Activated gamma-delta T cell (primary cell): ENCODE data around the gene PTGDS.
A peak's percentile ranks its signal among the peaks of the same experiment; 100 is the strongest.

ENCODE experiments used
- DNase-seq: peaks from one replicate; lab custom pipeline; 2025; lab: John Stamatoyannopoulos, UW

PTGDS gene

GRCh38 chr9:136973618-136974617 is 3.4 kb upstream of the PTGDS start:
- no peak for DNase-seq

- DNase-seq, result no peak
Measured at GRCh38 chr9:136974817-136975535, 2.3 kb upstream of the PTGDS start.

- DNase-seq, result no peak
Measured at GRCh38 chr9:136975644-136976043, 1.7 kb upstream of the PTGDS start.

GRCh38 chr9:136977649-136978072 is 357 bp downstream of the PTGDS start:
- DNase-seq, result no peak

GRCh38 chr9:136978073-136978864 is 965 bp downstream of the PTGDS start:
- peak; percentile 75 for DNase-seq

- DNase-seq, result no peak
Measured at GRCh38 chr9:136978865-136979544, 1.7 kb downstream of the PTGDS start.

GRCh38 chr9:136979769-136980587 is 2.7 kb downstream of the PTGDS start:
- DNase-seq, result no peak

GRCh38 chr9:136980669-136981478 is 3.6 kb downstream of the PTGDS start:
- no peak for DNase-seq

- DNase-seq, result no peak
Measured at GRCh38 chr9:136981588-136982231, 4.4 kb downstream of the PTGDS start.

- DNase-seq, result no peak
Measured at GRCh38 chr9:136982232-136983051, 5.1 kb downstream of the PTGDS start, which contains the start of gene LCNL1. Gene LCNL1 (plus strand): TSS chr9:136982993. CDS start chr9:136983587, 594 bp downstream.

- no peak for DNase-seq
Measured at GRCh38 chr9:136983167-136983566, 5.9 kb downstream of the PTGDS start.

GRCh38 chr9:136983656-136984314 is 6.5 kb downstream of the PTGDS start:
- DNase-seq, result no peak

- DNase-seq, result no peak
Measured at GRCh38 chr9:136984464-136985026, 7.2 kb downstream of the PTGDS start.

- DNase-seq, result no peak
Measured at GRCh38 chr9:136985027-136985602, 7.8 kb downstream of the PTGDS start.

- no peak for DNase-seq
Measured at GRCh38 chr9:136985853-136986252, 8.5 kb downstream of the PTGDS start.

GRCh38 chr9:136988872-136989271 is 11.6 kb downstream of the PTGDS start:
- no peak for DNase-seq
